Osteocyte (in vitro differentiated cells): ENCODE measurements around the gene TRPC1. TPM values are rescaled to one million over a fixed set of nuclear protein-coding genes. Genes with fewer than 3 reads are reported as not detected.

Source experiments
- DNase-seq: peaks from one replicate; pipeline ENCODE4 v3.0.0; 2021; ENCODE audit warnings: mixed read lengths; ENCODE audit not compliant: unreplicated experiment; ENCODE audit errors: extremely low spot score
- H3K27ac Mint-ChIP-seq: one replicate; pipeline ENCODE4 v1.8.0; 2021; ENCODE audit warnings: mild to moderate bottlenecking, mixed read lengths; ENCODE audit not compliant: unreplicated experiment
- H3K27me3 Mint-ChIP-seq: one replicate; pipeline ENCODE4 v1.8.0; 2021; ENCODE audit warnings: mixed read lengths; ENCODE audit not compliant: unreplicated experiment
- H3K36me3 Mint-ChIP-seq: one replicate; pipeline ENCODE4 v1.8.0; 2021; ENCODE audit warnings: mixed read lengths; ENCODE audit not compliant: unreplicated experiment
- H3K4me1 Mint-ChIP-seq: one replicate; pipeline ENCODE4 v1.8.0; 2021; ENCODE audit warnings: mixed read lengths; ENCODE audit not compliant: unreplicated experiment
- H3K4me3 Mint-ChIP-seq: one replicate; pipeline ENCODE4 v1.8.0; 2021; ENCODE audit warnings: mild to moderate bottlenecking, moderate library complexity, mixed read lengths; ENCODE audit not compliant: unreplicated experiment
- H3K9me3 Mint-ChIP-seq: one replicate; pipeline ENCODE4 v1.8.0; 2021; ENCODE audit warnings: mixed read lengths; ENCODE audit not compliant: unreplicated experiment
- CTCF ChIP-seq: fragments of 200-600 bp; sonication (generic); IDR thresholded peaks from 2 replicates; pipeline ENCODE4 v1.5.0; 2021; ENCODE audit warnings: antibody characterized with exemption, mild to moderate bottlenecking, moderate library complexity
- total RNA-seq: library from RNA; stranded (reverse); gene quantifications from 2 replicates; pipeline ENCODE4 v1.2.1, GENCODE V29; 2021

TRPC1 gene
- total RNA-seq, 1 donor from 2014 or later: 18.6 TPM

DNA sequence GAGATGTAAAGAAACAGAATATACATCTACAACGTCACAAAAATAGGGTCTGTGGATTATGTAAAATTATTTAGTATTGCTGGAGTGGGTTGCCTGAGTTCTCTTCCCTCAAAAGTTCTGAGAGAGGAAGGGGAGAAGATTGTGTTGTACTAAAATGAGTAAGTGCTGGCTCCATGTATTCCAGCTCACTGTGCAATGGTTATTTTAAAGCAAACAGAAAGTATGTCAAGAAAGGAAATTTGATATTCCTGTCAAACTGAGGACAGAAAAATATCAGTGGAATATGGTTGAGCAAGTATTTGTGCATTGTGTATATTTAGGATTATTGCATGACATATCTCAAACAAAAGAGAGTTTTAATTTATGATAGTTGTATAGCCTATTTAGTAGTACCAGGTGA, 2.2 kb downstream of the TRPC1 start:
- Mint-ChIP-seq H3K27ac (no peak overlapping the region), H3K27me3 (peaks cover 3% of the 10 kb centered on the region), H3K4me1 (peaks cover 20% of the 10 kb centered on the region), H3K9me3 (peaks cover 10% of the 10 kb centered on the region), H3K4me3 (peak overlapping the region; percentile 16), H3K36me3 (no peaks in the 10 kb centered on the region)
- DNase-seq: no peak
- TF ChIP-seq CTCF: no peak

DNA sequence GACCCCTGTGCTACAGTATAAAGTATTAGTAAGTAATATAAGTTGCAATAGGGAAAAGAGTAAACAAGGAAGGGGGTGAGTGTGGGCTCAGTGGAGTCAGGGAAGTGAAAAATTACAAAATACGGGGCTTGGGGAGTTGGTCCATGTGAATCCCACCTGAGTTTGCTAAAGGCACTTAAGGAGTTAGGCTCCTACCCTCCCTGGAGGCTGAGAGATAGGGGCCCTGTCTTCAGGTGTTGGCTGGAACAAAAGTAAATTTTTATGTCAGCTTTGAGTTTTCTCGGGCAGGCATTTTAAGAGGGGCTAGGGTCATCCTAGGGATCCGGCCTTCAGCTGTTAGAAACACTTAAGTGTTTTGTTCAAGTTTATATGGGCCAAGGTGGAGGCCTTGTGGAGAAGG, 8.2 kb downstream of the TRPC1 start:
- no peaks in the 10 kb centered on the region for H3K27me3 Mint-ChIP-seq
- TF ChIP-seq CTCF: no peak
- DNase-seq: no peak
- no peaks in the 10 kb centered on the region for H3K9me3 Mint-ChIP-seq
- no peak overlapping the region for H3K4me3 Mint-ChIP-seq
- H3K36me3 Mint-ChIP-seq: peaks cover 3% of the 10 kb centered on the region
- H3K27ac Mint-ChIP-seq: no peak overlapping the region
- peaks cover 13% of the 10 kb centered on the region for H3K4me1 Mint-ChIP-seq

DNA sequence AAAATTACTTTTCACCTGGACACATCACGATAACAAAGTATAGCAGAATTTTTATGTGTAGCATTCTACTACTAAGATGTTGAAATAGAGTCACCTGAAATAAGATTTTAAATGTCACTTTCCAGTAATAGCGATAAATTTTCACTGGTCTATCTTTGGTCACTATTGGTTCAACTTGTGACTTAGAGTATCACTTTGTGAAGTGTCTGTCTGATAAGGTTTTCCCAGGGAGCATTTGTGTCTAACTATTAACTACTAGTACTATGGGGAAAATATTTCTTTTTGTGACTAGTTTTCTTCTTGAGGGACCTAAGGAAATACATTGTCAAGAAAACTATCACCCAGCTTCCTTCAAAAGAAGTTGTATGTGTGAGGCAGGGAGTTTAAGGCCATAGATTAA, 11.0 kb downstream of the TRPC1 start:
- H3K4me1 Mint-ChIP-seq: peaks cover 11% of the 10 kb centered on the region
- no peak overlapping the region for H3K4me3 Mint-ChIP-seq
- no peak for DNase-seq
- H3K27me3 Mint-ChIP-seq: no peaks in the 10 kb centered on the region
- no peaks in the 10 kb centered on the region for H3K9me3 Mint-ChIP-seq
- H3K36me3 Mint-ChIP-seq: peaks cover 3% of the 10 kb centered on the region
- no peak overlapping the region for H3K27ac Mint-ChIP-seq
- TF ChIP-seq CTCF: no peak

- Mint-ChIP-seq H3K27ac (no peak overlapping the region), H3K36me3 (peaks cover 3% of the 10 kb centered on the region), H3K4me3 (no peak overlapping the region), H3K4me1 (peaks cover 11% of the 10 kb centered on the region), H3K27me3 (no peaks in the 10 kb centered on the region), H3K9me3 (no peaks in the 10 kb centered on the region)
- TF ChIP-seq CTCF: no peak
- DNase-seq: no peak
Measured at GRCh38 chr3:142735462-142735861, 11.6 kb downstream of the TRPC1 start.

DNA sequence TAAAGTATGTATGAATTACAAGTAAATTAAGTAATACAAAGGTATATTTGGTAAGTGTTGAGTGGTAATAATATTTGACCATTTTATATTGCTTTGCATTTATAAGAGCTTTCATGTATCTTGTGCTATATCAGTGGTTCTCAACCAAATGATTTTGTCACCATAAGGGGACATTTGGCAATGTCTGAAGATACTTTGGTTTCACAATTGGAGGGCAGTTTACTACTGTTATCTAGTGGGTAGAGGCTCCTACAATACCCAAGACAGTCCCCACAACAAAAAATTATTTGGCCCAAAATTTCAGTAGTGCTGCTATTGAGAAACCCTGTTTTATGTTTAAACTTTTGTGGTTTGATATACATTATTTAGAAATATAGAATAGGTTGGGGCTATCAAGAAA, 14.6 kb downstream of the TRPC1 start:
- H3K9me3 Mint-ChIP-seq: no peaks in the 10 kb centered on the region
- DNase-seq: no peak
- no peak overlapping the region for H3K27ac Mint-ChIP-seq
- peaks cover 5% of the 10 kb centered on the region for H3K4me1 Mint-ChIP-seq
- no peak for TF ChIP-seq CTCF
- no peak overlapping the region for H3K4me3 Mint-ChIP-seq
- peaks cover 5% of the 10 kb centered on the region for H3K36me3 Mint-ChIP-seq
- H3K27me3 Mint-ChIP-seq: no peaks in the 10 kb centered on the region
